ENCODE measurements around the gene LAMA3.
"Not testable (repeated sequence)": the region's sequence is repeated elsewhere in the genome, so short reads cannot be mapped to it uniquely, and the experiment has no call there.

Gene LAMA3

GRCh38 chr18:23703057-23703986, 14.1 kb downstream of the LAMA3 start:
- no peak for DNase-seq (ENCODE audit: low read depth in 2 of 2)

GRCh38 chr18:23703987-23704384, 14.7 kb downstream of the LAMA3 start:
- DNase-seq (ENCODE audit: low read depth in 2 of 2): no peak

DNA sequence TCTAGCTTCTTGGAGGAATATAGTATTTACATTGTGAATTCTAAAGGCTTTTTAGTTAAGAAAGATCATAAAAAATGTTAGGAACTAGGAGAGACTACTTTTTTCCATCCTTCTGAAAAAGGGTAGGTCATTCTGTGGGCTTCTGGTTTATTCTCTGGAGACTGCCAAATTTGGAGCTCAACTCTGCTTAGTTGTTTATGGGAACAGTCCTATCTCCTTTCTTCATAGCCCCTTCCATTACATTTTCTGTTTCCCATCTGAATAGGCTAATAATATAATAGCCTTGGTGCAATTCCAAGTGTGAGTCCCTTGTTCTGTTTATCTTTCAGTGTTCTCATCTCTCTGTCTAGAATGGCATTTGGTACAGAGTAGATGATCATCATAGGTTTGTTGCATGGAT, 15.6 kb downstream of the LAMA3 start:
- DNase-seq (ENCODE audit: low read depth in 2 of 2): no peak

- DNase-seq (ENCODE audit: low read depth in 2 of 2): no peak
Measured at GRCh38 chr18:23706971-23707640, 17.9 kb downstream of the LAMA3 start.

- no peak for DNase-seq (ENCODE audit: low read depth in 2 of 2)
Measured at GRCh38 chr18:23710068-23710527, 20.8 kb downstream of the LAMA3 start.

DNA sequence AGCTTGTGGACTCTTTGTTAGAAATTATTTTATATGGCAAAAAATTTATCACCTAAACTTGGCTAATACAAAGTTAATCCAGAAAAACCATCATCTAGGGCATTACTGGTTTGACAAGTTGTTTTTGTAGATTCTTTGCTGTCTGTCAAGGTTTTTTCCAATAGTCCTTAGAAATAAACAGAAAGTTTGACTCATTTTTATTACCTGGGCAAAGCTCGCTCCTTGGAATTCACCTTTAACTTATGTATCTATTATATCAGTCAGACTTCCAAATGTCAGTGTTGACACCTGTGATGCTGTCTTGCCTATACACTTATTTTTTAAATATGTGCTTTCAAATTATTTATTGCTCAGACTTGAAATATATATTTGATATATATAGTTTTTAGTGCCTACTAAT, 21.7 kb downstream of the LAMA3 start:
- no peak for DNase-seq (ENCODE audit: low read depth in 2 of 2)

GRCh38 chr18:23711426-23711825, 22.2 kb downstream of the LAMA3 start:
- DNase-seq (ENCODE audit: low read depth in 2 of 2): no peak

DNA sequence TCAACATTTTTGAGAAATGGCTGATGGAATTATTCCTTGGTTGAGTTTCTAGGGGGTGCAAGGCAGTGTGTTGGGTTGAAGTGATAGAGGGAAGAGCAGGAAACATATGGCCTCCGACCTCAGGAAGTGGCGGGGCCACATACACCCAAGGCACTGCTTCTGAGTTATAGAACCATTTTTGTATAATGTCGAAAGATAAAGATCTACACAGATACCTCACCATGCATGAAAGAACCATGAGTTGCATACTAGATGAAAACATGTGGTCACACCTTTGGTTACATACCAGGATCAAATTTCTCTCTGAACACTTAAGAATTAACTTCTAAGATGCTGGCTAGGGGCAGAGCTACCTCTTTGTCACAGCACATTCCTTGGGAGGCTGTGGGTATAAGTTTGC, 23.2 kb downstream of the LAMA3 start:
- no peak for DNase-seq (ENCODE audit: low read depth in 2 of 2)

GRCh38 chr18:23714576-23714975, 25.3 kb downstream of the LAMA3 start:
- no peak for DNase-seq (ENCODE audit: low read depth in 2 of 2)

- not testable (repeated sequence) for DNase-seq (ENCODE audit: low read depth in 2 of 2)
Measured at GRCh38 chr18:23716079-23716478, 26.8 kb downstream of the LAMA3 start.

- DNase-seq (ENCODE audit: low read depth in 2 of 2): no peak
Measured at GRCh38 chr18:23716516-23716915, 27.3 kb downstream of the LAMA3 start.

- DNase-seq (ENCODE audit: low read depth in 2 of 2): no peak
Measured at GRCh38 chr18:23716966-23717365, 27.7 kb downstream of the LAMA3 start.

DNA sequence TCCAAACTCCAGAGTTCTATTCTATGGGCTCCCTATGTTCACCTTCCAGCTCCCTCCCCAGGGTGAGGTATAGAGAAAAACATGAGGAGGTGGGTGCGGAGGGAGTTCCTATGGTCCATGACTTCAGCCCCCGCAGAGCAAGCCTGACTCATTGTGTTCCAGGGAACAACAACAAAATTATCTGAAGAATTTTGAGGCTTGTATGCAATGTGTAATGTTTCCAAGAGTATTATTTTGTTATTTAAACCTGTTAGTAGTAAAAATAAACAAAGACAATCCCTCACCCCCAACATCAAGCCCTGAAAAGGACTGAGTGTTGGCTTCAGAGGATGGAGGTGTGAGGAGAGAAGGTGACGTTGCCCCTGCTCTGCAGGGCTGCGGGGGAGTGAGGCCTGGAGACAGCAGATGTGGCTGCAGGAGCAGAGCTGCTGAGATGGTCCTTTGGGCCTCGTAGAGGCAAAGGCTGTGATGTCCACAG, 29.0 kb downstream of the LAMA3 start:
- no peak for DNase-seq (ENCODE audit: low read depth in 2 of 2)

GRCh38 chr18:23718731-23719130, 29.5 kb downstream of the LAMA3 start:
- DNase-seq (ENCODE audit: low read depth in 2 of 2): no peak

- no peak for DNase-seq (ENCODE audit: low read depth in 2 of 2)
Measured at GRCh38 chr18:23719634-23720201, 30.5 kb downstream of the LAMA3 start.

DNA sequence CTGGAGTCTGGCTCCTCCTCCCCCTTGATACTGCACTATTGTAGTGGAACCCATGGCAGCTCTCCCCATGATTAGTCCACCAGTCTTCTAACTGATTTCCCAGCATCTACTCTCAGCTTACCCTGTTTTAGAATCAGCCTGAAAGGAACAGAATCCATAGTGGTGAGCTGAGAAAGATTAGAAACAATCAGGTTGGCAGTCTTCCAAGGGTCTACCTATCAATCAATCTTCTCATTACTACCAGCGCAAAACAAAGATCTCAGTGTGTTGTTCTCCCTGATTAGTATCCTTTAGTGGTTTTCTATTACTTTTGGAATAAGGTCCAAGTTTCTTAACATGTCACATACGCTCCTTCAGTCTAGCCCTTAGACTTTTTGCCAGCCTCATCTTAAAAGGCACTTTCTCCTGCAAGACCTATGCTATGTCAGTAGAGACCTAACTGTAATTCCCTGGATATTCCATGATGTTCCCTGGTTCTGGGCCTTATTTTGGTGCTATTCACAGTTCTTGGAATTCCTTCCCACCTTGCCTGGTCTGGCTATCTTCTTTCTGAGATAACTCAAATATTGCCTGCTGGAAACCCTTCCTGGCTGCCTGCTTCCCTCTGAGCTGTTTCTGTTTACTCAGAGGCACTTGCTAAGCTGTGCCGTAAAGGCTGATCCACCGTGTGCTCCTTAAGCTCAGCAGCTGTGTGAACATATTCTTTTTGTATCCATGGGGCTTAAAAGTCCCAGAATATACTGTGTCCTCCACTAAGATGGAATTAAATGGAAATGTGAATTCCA, 32.6 kb downstream of the LAMA3 start:
- no peak for DNase-seq (ENCODE audit: low read depth in 2 of 2)

GRCh38 chr18:23722646-23723045, 33.4 kb downstream of the LAMA3 start:
- no peak for DNase-seq (ENCODE audit: low read depth in 2 of 2)

DNA sequence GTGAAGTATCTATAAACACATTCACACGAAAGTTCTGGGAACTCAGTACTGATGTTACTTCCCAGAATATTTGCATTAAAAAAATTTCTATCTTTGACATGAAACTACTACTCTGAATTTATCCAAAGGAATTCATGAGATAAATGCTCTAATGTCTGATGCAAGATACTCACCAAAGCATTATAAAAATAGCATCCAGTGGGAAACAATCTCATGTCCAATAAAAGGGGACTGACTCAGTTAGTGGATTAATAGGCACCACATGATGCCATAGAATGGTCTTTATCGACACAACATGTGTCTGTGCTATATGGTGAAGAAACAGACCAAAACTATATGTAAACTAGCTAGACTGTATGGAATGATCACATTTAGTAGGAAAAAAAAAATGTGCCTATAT, 33.9 kb downstream of the LAMA3 start:
- DNase-seq (ENCODE audit: low read depth in 2 of 2): no peak

DNA sequence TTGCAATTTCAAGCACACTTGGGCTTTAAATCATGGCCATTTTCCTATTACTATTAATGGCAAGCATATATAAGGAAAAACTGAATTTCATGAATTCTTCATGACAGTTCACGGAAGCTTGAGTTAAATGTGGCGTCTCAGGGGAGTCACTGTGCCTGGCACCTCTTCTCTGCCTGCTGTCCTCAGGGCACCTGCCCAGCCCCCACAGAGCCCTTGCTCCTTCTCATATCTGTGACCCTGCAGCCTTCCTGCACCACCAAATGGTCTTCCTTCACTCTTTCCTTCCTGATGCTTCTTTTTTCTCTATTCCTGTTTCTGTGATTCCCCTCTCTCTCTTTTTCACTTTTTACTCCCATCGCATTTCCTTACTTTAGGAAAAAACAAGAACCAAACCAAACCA, 35.4 kb downstream of the LAMA3 start:
- DNase-seq (ENCODE audit: low read depth in 2 of 2): no peak

DNA sequence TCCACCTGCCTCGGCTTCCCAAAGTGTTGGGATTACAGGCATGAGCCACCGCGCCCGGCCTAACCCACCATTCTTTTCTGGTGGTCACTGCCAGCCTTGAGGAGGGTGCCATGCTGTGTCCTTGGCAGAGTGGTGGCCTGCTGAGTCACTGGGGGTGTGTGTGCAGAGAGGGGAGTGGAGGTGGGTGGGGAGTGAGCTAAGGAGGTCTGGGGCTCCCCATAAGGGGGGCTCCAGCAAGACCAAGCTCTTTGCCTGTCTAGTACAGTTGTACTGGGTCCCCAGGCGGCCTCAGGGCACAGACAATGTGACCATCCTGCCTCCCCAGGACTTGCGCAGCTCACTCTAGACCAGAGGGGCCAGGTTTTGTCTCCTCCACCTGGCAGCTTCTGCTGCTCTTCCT, 36.1 kb downstream of the LAMA3 start:
- DNase-seq (ENCODE audit: low read depth in 2 of 2): no peak

- no peak for DNase-seq (ENCODE audit: low read depth in 2 of 2)
Measured at GRCh38 chr18:23725827-23726661, 36.8 kb downstream of the LAMA3 start.

All from stimulated activated CD4-positive, alpha-beta T cell treated with anti-CD3 and anti-CD28 coated beads, Interleukin-15, amount 100 ng/mL, for 48 hours (primary cell).